Coronary artery (tissue), 2 donors: ENCODE data around the gene HELB.

ENCODE experiments used
- DNase-seq: peaks from one replicate; pipeline ENCODE4 v3.0.0-alpha.2; 2017; ENCODE audit warnings: low spot score
- H3K27ac ChIP-seq, 2 donors: fragments of 200-600 bp; sonication (generic); one replicate each; pipeline ENCODE4 v1.5.1; 2016 to 2019
- H3K4me3 ChIP-seq: fragments of 200-600 bp; sonication (generic); 2 replicates; pipeline ENCODE4 v1.5.1; 2016; ENCODE audit warnings: mild to moderate bottlenecking, moderate library complexity
- TF ChIP-seq, protein P1 (sequence below): fragments of 200-600 bp; sonication (generic); IDR thresholded peaks from one replicate; pipeline ENCODE4 v1.5.1; 2019; ENCODE audit warnings: antibody characterized with exemption

HELB gene

DNA sequence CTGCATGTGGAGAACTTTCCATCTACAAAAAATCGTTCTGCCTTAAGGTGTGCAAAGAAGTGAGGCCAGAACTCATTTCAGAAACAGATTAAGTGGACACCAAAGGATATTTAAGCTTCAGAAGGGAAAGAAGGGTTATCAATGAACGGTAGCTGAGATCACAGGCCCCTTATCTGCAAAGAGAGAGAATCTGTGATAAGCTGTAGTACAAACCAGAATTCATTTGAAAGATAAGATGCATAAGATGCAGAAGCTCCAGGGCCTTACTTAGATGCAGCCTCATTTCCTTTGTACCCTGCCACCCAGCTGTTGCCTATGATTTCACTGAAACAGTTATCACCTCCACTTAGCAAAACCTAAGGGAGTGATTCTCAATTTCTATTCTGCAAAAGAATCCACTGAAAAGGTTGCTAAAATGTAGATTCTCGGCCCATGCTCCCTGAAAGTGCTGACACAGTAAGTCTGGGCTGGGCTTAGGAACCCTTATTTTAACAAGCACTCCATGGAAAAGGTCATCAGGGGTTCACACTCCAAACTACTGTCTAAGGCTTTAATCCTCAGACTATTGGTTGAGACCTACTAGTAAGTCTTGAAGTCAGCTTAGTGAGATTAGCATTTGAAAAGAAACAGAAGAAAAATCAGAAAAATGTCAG is 64.8 kb downstream of the HELB start:
- no peak for DNase-seq
- TF ChIP-seq, protein P1, sequence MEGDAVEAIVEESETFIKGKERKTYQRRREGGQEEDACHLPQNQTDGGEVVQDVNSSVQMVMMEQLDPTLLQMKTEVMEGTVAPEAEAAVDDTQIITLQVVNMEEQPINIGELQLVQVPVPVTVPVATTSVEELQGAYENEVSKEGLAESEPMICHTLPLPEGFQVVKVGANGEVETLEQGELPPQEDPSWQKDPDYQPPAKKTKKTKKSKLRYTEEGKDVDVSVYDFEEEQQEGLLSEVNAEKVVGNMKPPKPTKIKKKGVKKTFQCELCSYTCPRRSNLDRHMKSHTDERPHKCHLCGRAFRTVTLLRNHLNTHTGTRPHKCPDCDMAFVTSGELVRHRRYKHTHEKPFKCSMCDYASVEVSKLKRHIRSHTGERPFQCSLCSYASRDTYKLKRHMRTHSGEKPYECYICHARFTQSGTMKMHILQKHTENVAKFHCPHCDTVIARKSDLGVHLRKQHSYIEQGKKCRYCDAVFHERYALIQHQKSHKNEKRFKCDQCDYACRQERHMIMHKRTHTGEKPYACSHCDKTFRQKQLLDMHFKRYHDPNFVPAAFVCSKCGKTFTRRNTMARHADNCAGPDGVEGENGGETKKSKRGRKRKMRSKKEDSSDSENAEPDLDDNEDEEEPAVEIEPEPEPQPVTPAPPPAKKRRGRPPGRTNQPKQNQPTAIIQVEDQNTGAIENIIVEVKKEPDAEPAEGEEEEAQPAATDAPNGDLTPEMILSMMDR, result no peak
- Histone ChIP-seq H3K27ac (no peak overlapping the region), H3K4me3 (no peak overlapping the region)

DNA sequence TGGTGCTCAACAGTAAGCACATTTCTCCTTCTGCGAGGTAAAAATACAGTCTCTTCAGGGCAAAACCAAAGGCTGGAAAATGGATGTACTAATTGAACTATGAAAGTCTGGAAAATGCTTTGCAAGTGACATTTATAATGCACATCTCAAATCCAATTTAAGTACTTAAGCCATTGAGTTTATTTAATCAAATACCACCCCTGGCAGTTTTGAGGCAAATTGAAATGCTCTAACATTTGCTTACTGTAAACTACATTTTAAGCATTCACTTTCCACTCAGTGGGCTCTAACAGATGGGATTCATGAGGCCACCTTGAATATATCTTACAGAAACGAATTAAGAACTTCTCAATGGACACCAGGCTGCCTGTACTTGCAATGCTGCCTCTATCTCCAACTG is 69.7 kb downstream of the HELB start:
- no peak overlapping the region for H3K27ac ChIP-seq
- no peak for DNase-seq
- H3K4me3 ChIP-seq, result no peak overlapping the region
- TF ChIP-seq, protein P1, result no peak

GRCh38 chr12:66375560-66375959 is 73.3 kb downstream of the HELB start:
- DNase-seq, result no peak
- TF ChIP-seq, protein P1, result no peak
- no peak overlapping the region for H3K27ac ChIP-seq
- no peak overlapping the region for H3K4me3 ChIP-seq

GRCh38 chr12:66379616-66380015 is 77.3 kb downstream of the HELB start:
- no peak overlapping the region for H3K4me3 ChIP-seq
- DNase-seq, result no peak
- no peak overlapping the region for H3K27ac ChIP-seq
- TF ChIP-seq, protein P1, result no peak

GRCh38 chr12:66380769-66381535 is 78.7 kb downstream of the HELB start:
- Histone ChIP-seq H3K27ac (no peak overlapping the region), H3K4me3 (no peak overlapping the region)
- TF ChIP-seq, protein P1, result no peak
- no peak for DNase-seq

- TF ChIP-seq, protein P1, result no peak
- no peak overlapping the region for H3K4me3 ChIP-seq
- H3K27ac ChIP-seq, result no peak overlapping the region
- no peak for DNase-seq
Observed at GRCh38 chr12:66387117-66387516, 84.8 kb downstream of the HELB start.
